MCF 10A (cell line): ENCODE results near the gene LIPT1. TPM values are rescaled to one million over a fixed set of nuclear protein-coding genes. Genes with fewer than 3 reads are reported as not detected.

Experiments used
- Bru-seq: library from RNA; stranded (reverse); fragments of 400-500 nt; gene quantifications from one replicate; lab custom pipeline; 2021; lab: Mats Ljungman, UMichigan
- BruChase-seq, 2 experiments: library from RNA; stranded (reverse); fragments of 400-500 nt; gene quantifications; one replicate each; lab custom pipeline; 2021; lab: Mats Ljungman, UMichigan
- BruUV-seq: library from RNA; stranded (reverse); fragments of 400-500 nt; replicated peaks from 2 replicates; lab custom pipeline; 2021; lab: Mats Ljungman, UMichigan
- CTCF ChIA-PET: fragments of 300-600 bp; sonication (Branson Sonifier 250); formaldehyde crosslinking; extraction: SDS; loops from one replicate; lab custom pipeline; 2021; ENCODE audit warnings: antibody characterized with exemption, inconsistent platforms; lab: Yijun Ruan, JAX
- POLR2A ChIA-PET: fragments of 300-600, 350-650 bp; sonication (Branson Sonifier 250); formaldehyde crosslinking; extraction: SDS; loops from one replicate; lab custom pipeline; 2020; ENCODE audit warnings: antibody characterized with exemption, inconsistent platforms; lab: Yijun Ruan, JAX
- DNase-seq: peaks from one replicate; pipeline ENCODE4 v3.0.0-alpha.2; 2018; ENCODE audit not compliant: unreplicated experiment
- H3K27ac Mint-ChIP-seq: one replicate; pipeline ENCODE4 v1.8.0; 2022; ENCODE audit warnings: mild to moderate bottlenecking, low read depth, mixed read lengths; ENCODE audit not compliant: unreplicated experiment
- H3K27me3 Mint-ChIP-seq: one replicate; pipeline ENCODE4 v1.8.0; 2022; ENCODE audit warnings: mixed read lengths; ENCODE audit not compliant: insufficient read depth, unreplicated experiment
- H3K36me3 Mint-ChIP-seq: one replicate; pipeline ENCODE4 v1.8.0; 2022; ENCODE audit warnings: mild to moderate bottlenecking, moderate library complexity, mixed read lengths; ENCODE audit not compliant: insufficient read depth, unreplicated experiment
- H3K4me1 Mint-ChIP-seq: one replicate; pipeline ENCODE4 v1.8.0; 2022; ENCODE audit warnings: mixed read lengths; ENCODE audit not compliant: insufficient read depth, unreplicated experiment
- H3K4me3 Mint-ChIP-seq: one replicate; pipeline ENCODE4 v1.8.0; 2022; ENCODE audit warnings: mild to moderate bottlenecking, moderate library complexity, mixed read lengths; ENCODE audit not compliant: unreplicated experiment
- H3K9me3 Mint-ChIP-seq: one replicate; pipeline ENCODE4 v1.8.0; 2022; ENCODE audit warnings: mixed read lengths; ENCODE audit not compliant: unreplicated experiment
- CTCF ChIP-seq: fragments of 200-600 bp; IDR thresholded peaks from one replicate; pipeline ENCODE4 v1.8.0; 2022; ENCODE audit warnings: antibody characterized with exemption, mild to moderate bottlenecking; ENCODE audit not compliant: unreplicated experiment
- intact Hi-C: fragments of 100-400 bp; cut with micrococcal nuclease; formaldehyde crosslinking; loops from 2 replicates; pipeline ENCODE4 v1.14.1; 2022
- long read RNA-seq: library from polyadenylated mRNA; stranded (forward); transcript quantifications from one replicate; pipeline ENCODE4 v2.0.0, GENCODE V29; 2022
- total RNA-seq: library from RNA; stranded (reverse); gene quantifications from 2 replicates; pipeline ENCODE4 v1.2.3, GENCODE V29; 2022

The LIPT1 gene
- 13.1 TPM in 2 replicates for total RNA-seq
- Bru-seq, nascent RNA = percentile 87 among the genes with signal in this experiment
- percentile 77 among the genes with signal in this experiment for BruChase-seq, experiment 1, labeled RNA remaining after a 6-hour chase
- percentile 95 among the genes with signal in this experiment for BruChase-seq, experiment 2, labeled RNA remaining after a 2-hour chase
- long read RNA-seq, partial matches to known transcripts = 2 of 12 reads
- long read RNA-seq, other reads (novel, unspliced or antisense) = 2 of 12 reads

GRCh38 chr2:99154643-99155536 is at the start of gene LIPT1, which contains the start of gene TSGA10:
Gene LIPT1 (plus strand): TSS chr2:99154967. CDS start chr2:99161958, 6,991 bp downstream.
Gene TSGA10 (minus strand): TSS chr2:99154942. CDS start chr2:99109439, 45,503 bp downstream.
- TF ChIP-seq CTCF = no peak
- Mint-ChIP-seq H3K4me1 (peaks cover 31% of the 10 kb centered on the region), H3K27ac (peak within 1 kb of the TSS; percentile 95), H3K9me3 (no peaks in the 10 kb centered on the region), H3K4me3 (no peak within 1 kb of the TSS), H3K27me3 (no peaks in the 10 kb centered on the region), H3K36me3 (peaks cover 29% of the 10 kb centered on the region)
- intact Hi-C loops = loop anchor here (1.0 to 5.0 kb wide), 5 partner anchors 14 to 335 kb away; partner anchors contain the start of genes C2orf15, EIF5B, MITD1 and MRPL30
- CTCF ChIA-PET = interaction anchor here (0.6 to 1.0 kb wide), 2 partner anchors 22 to 364 kb away, joined by 4 to 5 read pairs; no protein-coding TSS in a partner anchor
- peak; percentile 89 for DNase-seq
- POLR2A ChIA-PET = interaction anchor here (0.6 to 7.4 kb wide), 21 partner anchors 8 to 1583 kb away, joined by 3 to 139 read pairs (median 3); partner anchors contain the start of genes C2orf15, EIF5B, MITD1 and MRPL30
- BruUV-seq = TSS peak; percentile 71

- Mint-ChIP-seq H3K36me3 (no peaks in the 10 kb centered on the region), H3K4me1 (peaks cover under 1% of the 10 kb centered on the region), H3K27ac (no peak overlapping the region), H3K9me3 (no peaks in the 10 kb centered on the region), H3K27me3 (no peaks in the 10 kb centered on the region), H3K4me3 (no peak overlapping the region)
- POLR2A ChIA-PET = interaction anchor here (0.6 kb wide), 1 partner anchor 241 kb away, joined by 4 read pairs; no protein-coding TSS in a partner anchor
- CTCF ChIA-PET = no interaction called here
- no peak for TF ChIP-seq CTCF
- no TSS peak for BruUV-seq
- DNase-seq = peak; percentile 4
- intact Hi-C loops = no loop called here
Observed at GRCh38 chr2:99106913-99107312, 47.9 kb upstream of the LIPT1 start.

GRCh38 chr2:99111236-99111635 is 43.5 kb upstream of the LIPT1 start:
- H3K9me3 Mint-ChIP-seq = no peaks in the 10 kb centered on the region
- POLR2A ChIA-PET = no interaction called here
- no TSS peak for BruUV-seq
- no peak for DNase-seq
- H3K4me1 Mint-ChIP-seq = no peaks in the 10 kb centered on the region
- H3K27ac Mint-ChIP-seq = no peak overlapping the region
- H3K36me3 Mint-ChIP-seq = no peaks in the 10 kb centered on the region
- CTCF ChIA-PET = no interaction called here
- H3K4me3 Mint-ChIP-seq = no peak overlapping the region
- TF ChIP-seq CTCF = no peak
- H3K27me3 Mint-ChIP-seq = no peaks in the 10 kb centered on the region
- intact Hi-C loops = no loop called here

- Mint-ChIP-seq H3K27me3 (no peaks in the 10 kb centered on the region), H3K27ac (no peak overlapping the region), H3K36me3 (no peaks in the 10 kb centered on the region), H3K4me3 (no peak overlapping the region), H3K4me1 (no peaks in the 10 kb centered on the region), H3K9me3 (no peaks in the 10 kb centered on the region)
- no TSS peak for BruUV-seq
- ChIA-PET CTCF (no interaction called here), POLR2A (interaction anchor here (0.9 kb wide), 1 partner anchor 22 kb away, joined by 3 read pairs; no protein-coding TSS in a partner anchor)
- no peak for DNase-seq
- no peak for TF ChIP-seq CTCF
- intact Hi-C loops = no loop called here
Observed at GRCh38 chr2:99111945-99112344, 42.8 kb upstream of the LIPT1 start.
